ENCODE data around the gene CYP4X1. TPM values are rescaled to one million over a fixed set of nuclear protein-coding genes. Genes with fewer than 3 reads are reported as not detected.
"Not testable (repeated sequence)": the region's sequence is repeated elsewhere in the genome, so short reads cannot be mapped to it uniquely, and the experiment has no call there.

The CYP4X1 gene, protein sequence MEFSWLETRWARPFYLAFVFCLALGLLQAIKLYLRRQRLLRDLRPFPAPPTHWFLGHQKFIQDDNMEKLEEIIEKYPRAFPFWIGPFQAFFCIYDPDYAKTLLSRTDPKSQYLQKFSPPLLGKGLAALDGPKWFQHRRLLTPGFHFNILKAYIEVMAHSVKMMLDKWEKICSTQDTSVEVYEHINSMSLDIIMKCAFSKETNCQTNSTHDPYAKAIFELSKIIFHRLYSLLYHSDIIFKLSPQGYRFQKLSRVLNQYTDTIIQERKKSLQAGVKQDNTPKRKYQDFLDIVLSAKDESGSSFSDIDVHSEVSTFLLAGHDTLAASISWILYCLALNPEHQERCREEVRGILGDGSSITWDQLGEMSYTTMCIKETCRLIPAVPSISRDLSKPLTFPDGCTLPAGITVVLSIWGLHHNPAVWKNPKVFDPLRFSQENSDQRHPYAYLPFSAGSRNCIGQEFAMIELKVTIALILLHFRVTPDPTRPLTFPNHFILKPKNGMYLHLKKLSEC
- polyA plus RNA-seq (ENCODE audit: insufficient read length in 10 of 10) = 1 to 10 TPM; 2.5 to 4.9 (median 3.3) TPM
- long read RNA-seq, donor 1, partial matches to known transcripts = 0 of 1 reads
- long read RNA-seq, donor 1, other reads (novel, unspliced or antisense) = 0 of 1 reads
- long read RNA-seq, donor 2 = 0 reads
- long read RNA-seq, donor 3 = 0 reads
- long read RNA-seq, donor 4 = 0 reads
- long read RNA-seq, donor 5, partial matches to known transcripts = 0 of 1 reads
- long read RNA-seq, donor 5, other reads (novel, unspliced or antisense) = 0 of 1 reads
- long read RNA-seq, donor 6 = 0 reads
- long read RNA-seq, donor 7 = 0 reads
- long read RNA-seq, donor 8, partial matches to known transcripts = 0 of 1 reads
- long read RNA-seq, donor 8, other reads (novel, unspliced or antisense) = 0 of 1 reads
- long read RNA-seq, donor 9 = 0 reads

DNA sequence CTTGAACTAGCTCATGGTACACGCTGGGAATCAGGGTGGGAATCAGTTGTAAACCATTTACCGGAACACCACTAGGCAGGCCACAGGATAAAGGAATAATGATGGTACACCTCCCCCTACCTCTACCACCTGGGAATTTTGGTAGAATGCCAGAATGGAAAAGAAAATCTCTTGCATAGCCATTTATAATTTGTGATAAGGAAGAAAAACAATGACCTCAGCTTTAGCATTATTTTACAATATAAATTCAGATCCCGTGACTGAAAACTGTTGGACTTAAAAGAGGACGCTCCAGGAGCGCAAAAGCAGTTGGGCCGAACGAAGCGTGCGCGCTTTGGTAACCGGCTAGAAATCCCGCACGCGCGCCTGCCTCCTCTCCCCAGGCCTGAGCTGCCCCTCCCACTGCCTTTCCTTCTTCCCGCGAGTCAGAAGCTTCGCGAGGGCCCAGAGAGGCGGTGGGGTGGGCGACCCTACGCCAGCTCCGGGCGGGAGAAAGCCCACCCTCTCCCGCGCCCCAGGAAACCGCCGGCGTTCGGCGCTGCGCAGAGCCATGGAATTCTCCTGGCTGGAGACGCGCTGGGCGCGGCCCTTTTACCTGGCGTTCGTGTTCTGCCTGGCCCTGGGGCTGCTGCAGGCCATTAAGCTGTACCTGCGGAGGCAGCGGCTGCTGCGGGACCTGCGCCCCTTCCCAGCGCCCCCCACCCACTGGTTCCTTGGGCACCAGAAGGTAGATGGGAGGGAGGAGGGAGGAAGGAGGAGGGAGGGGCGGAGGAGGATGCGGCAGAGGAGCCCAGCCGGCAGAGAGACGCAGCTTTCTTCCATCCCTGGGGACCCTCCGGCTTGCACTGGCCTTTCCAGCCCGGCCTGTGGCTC is at the start of gene CYP4X1:
CYP4X1 (plus strand) TSS at position 402 of the 873 bp plus-strand sequence; CDS start at position 551, 149 bp downstream.
- peak in 2 of 3 donors; percentile 6 to 56 for DNase-seq

DNA sequence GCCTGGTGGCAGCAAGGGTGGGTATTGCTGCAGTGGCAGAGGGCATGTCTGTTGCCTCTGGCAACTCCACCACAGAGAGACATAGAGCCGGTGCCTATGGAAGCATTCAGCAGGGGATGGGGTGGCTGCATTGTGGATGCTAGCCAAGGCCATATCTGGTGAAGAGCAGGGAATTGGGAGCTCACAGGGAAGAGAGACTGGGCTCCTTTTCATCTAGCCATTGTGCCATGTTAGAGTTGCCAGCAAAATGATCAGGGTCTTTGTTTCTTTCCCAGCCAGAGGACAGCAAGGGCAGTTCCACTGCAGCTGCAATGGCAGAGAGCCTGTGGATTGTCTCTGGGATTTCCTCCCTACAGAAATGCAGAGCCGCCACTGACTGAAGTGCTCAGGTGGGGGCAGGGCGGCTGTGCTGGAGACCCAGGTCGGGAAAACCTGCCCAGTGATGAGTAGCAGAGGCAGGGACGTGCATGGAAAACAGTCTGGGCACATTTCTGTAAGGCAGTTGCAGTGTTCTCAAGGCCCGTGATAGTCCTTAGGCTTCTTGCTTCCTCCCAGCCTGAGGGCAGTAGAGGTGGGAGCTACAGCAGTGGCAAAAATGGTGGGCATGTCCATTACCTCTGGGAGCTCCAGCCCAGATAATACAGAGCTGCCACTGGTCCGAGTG is 40.2 kb upstream of the CYP4X1 start:
- no peak for DNase-seq

DNA sequence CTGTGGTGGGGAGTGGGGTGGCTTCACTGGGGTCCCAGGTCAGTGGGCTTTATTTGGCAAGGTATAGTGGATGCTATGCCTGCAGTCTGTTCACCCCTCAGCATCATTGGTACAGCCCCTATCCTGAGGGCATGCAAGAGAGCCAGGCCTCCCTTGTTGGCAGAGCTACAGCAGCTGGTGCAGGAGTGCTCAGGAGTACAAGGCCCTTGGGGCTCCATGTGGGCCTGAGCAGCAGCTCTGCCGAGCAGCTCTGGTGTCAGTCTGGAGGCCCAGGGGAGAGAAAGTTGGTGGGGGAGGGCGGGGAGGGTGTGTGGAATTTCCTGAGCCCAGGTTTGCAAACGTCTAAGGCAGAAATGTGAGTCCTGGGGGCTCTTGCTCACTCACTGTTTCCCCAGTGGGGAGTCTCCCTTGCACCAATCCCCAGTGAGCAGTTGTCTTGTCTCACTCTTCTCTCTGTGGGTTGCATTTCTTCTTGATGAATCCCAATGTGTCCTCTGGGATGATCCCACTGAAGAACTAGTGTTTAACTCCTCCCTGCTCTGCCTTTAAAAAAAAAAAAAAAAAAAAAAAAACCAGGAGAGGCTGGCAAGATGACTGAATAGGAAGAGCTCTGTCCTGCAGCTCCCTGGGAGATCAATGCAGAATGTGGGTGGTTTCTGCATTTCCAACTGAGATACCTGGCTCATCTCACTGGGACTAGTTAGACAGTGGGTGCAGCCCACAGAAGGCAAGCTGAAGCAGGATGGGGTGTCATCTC is 39.5 kb upstream of the CYP4X1 start:
- no peak for DNase-seq

DNA sequence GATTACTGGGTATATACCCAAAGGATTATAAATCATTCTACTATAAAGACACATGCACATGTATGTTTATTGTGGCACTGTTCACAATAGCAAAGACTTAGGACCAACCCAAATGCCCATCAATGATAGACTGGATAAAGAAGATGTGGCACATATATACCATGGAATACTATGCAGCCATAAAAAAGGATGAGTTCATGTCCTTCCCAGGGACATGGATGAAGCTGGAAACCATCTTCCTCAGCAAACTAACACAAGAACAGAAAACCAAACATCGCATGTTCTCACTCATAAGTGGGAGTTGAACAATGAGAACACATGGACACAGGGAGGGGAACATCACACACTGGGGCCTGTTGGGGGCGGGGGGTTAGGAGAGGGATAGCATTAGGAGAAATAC is 32.9 kb upstream of the CYP4X1 start:
- not testable (repeated sequence) for DNase-seq

DNA sequence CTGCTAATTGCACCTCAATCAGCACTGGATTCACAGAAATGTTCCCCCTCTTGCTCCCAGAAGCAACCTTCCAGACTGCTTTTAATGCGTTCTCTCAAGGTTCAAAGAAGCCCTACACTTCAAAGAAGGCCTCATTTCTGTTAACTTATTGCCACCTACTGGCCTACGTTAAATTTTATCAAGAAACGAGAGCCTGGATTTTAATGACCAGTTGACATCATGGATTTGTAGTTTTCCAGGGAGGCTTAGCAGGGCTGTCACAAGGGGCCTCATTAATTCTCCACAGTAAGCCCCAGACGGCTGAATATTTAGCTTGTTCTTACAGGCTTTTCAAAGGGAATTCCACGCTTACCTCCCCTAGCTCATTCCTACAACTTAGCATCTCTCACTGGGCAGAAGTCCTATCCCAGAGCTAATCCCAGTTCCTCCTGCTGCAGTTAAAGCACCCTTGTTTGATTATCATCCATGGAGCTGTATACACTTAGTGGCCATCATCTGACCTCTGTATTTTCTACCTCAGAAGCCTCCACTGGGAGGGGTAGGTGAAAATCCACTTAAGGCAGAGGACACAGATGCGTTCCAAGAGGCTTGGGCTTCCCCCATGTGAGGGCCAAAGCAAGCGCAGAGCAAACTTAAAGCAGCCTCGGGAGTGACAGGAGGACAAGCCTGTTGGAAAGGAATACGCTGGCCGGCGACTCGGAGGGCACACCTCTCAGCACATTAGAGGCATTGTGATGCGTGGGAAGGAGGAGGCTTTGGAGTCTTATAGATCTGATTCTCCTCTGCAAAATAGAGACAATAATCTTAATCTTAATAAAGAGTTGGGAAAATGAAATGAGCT is 32.2 kb upstream of the CYP4X1 start:
- DNase-seq = no peak

DNA sequence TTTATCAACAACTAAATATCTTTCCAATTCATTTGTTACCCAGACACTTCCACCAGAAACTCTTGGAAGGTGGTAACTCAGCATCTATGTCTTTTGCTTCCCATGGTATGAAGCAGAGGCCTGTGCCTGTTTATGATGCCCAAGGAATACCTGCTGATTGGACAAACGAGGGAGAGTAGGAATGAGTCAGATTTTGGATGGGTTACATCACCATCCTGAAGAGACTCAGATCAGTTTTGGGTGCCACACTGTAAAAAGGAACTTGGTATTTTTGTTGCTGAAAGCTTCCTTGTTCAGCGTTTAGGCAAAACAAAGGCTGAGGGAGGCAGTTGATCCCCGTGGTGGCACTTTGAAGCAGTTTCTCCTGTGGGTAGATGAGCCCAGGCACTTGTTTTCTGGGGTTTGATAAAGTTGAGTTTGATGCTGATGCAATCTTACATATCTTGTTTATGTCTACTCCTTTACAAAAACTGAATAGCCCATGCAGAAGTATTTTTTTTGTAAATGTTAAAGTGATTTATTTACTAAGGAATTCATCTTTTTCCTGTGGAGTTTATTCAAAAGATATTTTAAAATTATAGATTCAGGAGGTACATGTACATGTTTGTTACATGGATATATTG is 26.7 kb upstream of the CYP4X1 start:
- no peak for DNase-seq

DNA sequence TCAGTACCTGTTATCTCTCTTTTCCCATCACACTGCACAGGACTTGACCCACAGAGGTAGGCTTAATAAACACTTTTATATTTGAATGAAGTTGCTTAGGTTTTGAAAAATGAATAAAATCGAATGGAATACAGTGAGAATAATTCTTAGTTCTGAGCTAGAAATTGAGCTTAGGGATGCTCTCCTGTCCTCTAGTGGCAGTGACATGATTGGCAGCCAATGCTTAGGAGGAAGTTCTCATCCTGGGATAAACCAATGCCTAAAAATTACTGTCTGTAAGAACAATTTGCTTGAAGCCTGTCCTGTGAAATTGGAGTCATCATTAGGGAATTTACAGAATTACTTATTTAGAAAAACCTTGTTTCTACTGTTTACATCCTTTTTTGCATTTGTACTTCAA is 21.3 kb upstream of the CYP4X1 start:
- DNase-seq = no peak

DNA sequence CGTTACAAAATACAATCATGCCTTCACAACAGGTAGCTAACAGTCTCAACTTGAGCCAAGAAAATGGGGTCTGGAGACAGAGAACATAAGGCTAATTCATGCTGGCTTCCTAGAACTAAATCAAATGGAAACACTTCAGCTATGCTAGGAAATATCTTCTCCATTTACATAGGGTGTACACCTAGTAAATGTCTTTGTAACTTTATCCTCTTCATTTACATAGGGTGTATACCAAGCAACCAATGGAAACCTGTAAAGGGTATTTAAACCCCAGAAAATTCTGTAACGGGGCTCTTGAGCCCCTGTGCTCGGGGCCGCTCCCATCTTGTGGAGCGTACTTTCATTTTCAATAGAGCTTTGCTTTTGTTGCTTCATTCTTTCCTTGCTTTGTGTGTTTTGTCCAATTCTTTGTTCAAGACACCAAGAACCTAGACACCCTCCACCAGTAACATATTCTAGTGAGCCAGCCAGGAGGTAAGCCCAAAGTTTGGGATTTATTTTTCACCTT is 19.5 kb upstream of the CYP4X1 start:
- no peak for DNase-seq

DNA sequence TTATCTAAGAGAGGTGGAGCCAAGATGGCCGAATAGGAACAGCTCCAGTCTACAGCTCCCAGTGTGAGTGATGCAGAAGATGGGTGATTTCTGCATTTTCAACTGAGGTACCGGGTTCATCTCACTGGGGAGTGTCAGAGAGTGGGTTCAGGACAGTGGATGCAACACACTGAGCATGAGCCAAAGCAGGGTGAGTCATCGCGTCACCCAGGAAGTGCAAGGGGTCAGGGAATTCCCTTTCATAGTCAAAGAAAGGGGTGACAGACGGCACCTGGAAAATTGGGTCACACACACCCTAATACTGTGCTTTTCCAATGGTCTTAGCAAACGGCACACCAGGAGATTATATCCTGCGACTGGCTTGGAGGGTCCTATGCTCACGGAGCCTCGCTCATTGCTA is 17.0 kb upstream of the CYP4X1 start:
- not testable (repeated sequence) for DNase-seq

DNA sequence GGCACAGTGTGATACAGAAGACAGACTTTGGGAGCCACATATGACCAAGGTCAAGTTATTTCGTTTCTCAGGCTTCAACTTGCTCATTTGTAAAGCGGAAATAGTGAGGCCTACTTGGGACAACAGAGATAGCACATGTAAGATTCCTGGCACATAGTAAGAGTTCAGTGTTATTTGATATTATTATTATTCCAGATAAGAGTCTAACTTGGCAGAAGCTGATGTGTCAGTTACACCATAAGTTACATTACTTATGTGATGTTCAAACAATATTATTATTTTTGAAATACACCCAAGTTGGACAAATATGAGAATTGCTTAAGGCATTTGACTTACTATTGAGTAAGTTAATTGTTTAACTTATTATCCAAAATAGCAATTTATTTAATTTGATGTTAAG is 10.2 kb upstream of the CYP4X1 start:
- no peak for DNase-seq

DNA sequence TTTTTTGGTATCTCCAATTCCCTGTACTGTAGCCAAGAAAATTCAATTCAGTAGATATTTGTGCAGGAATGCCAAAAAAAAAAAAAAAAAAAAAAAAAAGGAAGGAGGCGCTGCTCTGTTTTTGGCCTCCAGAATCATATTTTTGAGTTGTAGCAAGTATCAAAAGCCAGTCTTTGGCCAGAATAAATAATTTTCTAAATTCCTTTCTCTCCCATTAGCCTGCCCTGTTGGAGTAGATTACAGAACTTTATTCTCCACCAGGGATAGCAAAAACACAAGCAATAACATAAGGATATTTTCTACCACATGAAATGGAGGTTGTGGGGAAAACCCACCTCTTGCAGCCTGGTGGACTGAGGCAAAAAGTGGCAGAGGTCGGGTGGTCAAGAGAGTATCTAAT is 2.4 kb upstream of the CYP4X1 start:
- no peak for DNase-seq

DNA sequence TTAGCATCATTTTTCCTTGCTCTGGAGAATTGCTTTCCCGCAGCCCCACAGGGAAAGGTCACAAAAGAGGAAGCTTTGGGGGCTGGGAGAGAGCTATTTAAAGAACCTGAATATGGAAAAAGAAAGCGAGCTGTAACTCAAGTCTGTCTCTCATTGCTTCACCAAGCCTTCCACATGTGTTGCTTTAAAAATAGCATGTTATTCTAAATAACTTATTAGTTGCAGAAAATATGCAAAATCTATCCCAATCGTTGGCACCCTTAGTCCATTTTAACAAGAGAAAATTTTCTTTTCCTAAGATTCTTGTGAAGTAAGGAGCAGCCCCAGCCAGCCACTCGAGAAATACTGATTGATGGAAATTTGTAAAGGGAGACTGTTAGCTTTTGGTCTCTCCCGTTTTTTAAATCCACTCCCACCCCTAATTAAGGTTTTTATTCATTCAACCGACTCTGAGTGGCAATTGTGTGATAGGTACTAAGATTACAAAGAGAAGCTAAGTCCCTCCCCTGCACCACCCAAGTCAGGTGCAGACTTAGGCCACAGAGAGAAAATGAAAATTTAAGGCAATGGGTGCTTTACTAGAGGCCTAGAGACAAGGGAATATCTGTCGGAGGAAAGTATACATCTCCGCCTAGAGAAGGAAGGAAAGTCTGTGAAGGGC is 802 bp downstream of the CYP4X1 start:
- peak in 2 of 3 donors; percentile 16 to 18 for DNase-seq

DNA sequence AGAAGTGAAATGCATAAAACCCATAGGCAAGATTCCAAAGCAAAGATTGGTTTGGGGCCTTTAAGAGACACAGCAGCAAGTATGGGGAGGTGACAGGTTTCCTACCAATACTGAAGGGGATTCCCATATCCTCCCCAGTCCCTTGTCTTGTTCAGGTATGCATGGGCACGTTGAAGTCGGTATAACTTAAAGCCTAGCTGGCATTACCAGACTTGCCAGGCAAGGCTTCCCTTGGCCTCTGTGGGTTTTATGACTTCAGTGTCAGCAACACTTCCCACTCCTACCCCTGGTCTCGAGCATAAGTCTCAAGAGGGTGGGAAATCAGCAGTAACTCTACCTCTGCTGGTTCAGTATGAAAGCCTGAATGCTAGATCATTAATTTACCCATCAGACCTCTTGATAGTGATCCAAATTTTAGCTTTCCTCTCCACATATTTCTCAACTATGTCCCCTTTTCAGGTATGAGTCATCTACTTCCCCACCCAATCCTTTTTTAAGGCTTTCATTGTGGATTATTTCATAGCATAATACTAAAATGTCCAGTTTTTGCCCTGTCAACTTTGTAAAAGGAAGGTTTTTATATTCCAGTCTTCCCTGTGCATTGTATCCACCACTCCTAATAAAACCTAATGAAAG is 6.8 kb downstream of the CYP4X1 start:
- no peak for DNase-seq

DNA sequence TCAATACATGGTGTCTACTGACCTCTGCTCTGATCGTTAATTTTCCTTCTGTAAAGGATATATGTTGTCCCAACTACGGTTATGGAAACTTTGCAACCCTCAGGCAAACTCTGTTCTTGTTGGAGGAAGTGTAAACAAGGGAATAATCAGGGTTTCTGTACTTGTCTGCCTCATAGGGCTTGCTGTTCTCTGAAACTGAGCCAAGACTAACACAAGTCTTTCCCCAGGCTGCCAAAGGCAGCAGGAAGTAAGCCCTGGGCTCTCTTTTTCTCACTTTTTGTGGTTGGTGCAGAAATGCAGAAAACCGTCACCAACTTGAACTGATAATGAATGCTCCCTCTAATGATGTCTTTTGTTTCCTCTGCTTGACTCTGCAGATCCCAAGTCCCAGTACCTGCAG is 7.6 kb downstream of the CYP4X1 start:
- no peak for DNase-seq

DNA sequence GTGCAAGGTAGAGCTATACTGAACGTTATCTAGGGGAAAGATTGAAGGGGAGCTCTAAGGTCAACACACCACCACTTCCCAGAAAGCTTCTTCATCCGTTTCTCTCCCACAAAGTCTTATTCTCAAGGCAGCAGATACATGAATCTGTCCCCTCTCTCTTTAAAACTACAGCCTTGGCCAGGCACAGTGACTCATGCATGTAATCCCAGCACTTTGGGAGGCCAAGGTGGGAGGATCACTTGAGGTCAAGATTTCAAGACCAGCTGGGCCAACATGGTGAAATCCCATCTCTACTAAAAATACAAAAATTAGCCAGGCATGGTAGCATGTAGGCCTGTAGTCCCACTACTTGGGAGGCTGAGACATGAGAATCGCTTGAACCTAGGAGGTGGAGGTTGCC is 8.1 kb downstream of the CYP4X1 start:
- DNase-seq = no peak

DNA sequence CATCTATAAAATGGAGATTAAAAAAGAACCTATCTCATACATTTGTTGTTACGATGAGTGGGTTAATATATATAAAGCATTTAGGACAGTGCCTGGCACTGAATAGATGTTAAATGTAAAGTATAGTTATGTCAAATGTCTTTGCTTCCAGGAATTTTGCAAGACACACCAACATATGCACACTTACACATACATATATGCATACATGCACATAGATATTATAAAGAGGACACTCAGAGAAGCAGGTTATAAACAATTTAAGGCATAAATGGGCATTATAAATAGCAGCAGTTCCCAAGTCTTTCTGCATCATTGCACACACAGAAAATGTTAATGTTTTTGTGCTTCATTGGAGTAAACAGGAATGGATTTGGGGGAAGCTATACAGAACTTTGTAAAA is 13.3 kb downstream of the CYP4X1 start:
- DNase-seq = no peak

DNA sequence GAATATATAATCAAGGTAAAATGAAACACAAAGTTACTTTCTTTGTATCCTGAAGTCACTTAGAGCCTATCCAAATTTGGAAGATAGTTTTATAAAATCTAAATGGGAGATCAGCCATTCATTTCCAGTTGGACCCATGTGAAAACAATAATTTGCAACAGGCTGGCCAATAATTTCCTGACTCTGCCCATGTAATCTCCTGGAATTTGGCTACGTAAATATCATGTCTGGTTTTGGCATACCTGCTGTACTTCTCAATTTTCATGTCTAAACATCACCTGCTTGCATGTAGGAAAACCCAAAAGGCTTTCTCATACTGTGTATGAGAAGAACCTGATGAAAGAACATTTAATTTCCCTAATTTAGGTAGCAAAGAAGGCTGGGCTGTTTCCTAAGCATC is 35.9 kb downstream of the CYP4X1 start:
- DNase-seq = no peak

DNA sequence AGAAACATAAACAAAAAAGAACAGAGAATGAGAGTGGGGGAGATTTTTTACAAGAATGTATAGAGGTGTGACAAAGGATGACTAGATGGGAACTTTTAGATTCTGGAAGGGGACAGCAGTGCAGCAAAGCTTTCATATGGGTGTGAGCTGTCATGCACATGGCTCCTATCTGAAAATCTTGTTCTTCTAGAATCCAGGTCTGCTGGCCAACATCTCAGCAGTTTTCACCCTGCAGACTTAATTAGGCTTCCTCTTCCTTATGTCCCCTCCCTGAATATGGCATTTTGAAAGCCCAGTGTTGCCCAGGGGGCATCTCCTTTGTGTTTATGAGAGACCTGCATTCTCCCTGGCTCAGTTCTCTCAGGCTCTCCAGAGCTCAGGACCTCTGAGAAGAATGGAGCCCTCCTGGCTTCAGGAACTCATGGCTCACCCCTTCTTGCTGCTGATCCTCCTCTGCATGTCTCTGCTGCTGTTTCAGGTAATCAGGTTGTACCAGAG is 43.7 kb downstream of the CYP4X1 start, which contains the start of gene CYP4Z1:
CYP4Z1 (plus strand) TSS at position 135 of the 498 bp plus-strand sequence; CDS start at position 395, 260 bp downstream.
- no peak for DNase-seq

All from muscle of back (tissue), 13 donors.